Epithelial cell of proximal tubule (primary cell): ENCODE results near the gene GAB2. TPM values are rescaled to one million over a fixed set of nuclear protein-coding genes. Genes with fewer than 3 reads are reported as not detected.

Source experiments
- DNase-seq: peaks from one replicate; pipeline ENCODE4 v3.0.0-alpha.2; 2011; ENCODE audit warnings: low read depth
- H3K4me3 ChIP-seq: 2 replicates; pipeline ENCODE4 v1.5.1; 2011; ENCODE audit warnings: low read depth, mild to moderate bottlenecking, low read length
- total RNA-seq: library from RNA; depleted of rRNA; stranded (reverse); fragments of >200 nt; gene quantifications from 2 replicates; pipeline ENCODE4 v1.2.3, GENCODE V29; 2015
- TF ChIP-seq, protein P1 (sequence below): conservative IDR thresholded peaks from 2 replicates; pipeline ENCODE4 v1.5.1; 2012; ENCODE audit warnings: low read depth, mild to moderate bottlenecking, low read length

GAB2 gene
- total RNA-seq, 1 donor from 2014 or later: 15.0 TPM

DNA sequence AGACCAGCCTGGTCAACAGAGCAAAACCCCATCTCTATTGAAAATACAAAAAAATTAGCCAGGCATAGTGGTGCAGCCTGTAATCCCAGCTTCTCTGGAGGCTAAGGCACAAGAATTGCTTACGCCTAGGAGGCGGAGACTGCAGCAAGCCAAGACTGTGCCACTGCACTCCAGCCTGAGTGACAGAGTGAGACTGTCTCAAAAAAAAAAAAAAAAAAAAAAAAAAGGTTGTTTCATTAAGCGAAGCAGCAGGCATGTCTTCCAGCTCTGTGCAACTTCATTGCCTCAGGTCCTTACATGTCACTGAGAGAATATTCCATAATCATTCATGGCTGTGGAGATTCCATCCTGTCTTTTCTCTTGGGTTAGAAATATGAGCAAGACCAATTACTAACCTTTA, 16.9 kb downstream of the GAB2 start:
- H3K4me3 ChIP-seq: no peak overlapping the region
- DNase-seq: no peak
- TF ChIP-seq, protein P1, sequence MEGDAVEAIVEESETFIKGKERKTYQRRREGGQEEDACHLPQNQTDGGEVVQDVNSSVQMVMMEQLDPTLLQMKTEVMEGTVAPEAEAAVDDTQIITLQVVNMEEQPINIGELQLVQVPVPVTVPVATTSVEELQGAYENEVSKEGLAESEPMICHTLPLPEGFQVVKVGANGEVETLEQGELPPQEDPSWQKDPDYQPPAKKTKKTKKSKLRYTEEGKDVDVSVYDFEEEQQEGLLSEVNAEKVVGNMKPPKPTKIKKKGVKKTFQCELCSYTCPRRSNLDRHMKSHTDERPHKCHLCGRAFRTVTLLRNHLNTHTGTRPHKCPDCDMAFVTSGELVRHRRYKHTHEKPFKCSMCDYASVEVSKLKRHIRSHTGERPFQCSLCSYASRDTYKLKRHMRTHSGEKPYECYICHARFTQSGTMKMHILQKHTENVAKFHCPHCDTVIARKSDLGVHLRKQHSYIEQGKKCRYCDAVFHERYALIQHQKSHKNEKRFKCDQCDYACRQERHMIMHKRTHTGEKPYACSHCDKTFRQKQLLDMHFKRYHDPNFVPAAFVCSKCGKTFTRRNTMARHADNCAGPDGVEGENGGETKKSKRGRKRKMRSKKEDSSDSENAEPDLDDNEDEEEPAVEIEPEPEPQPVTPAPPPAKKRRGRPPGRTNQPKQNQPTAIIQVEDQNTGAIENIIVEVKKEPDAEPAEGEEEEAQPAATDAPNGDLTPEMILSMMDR: no peak

DNA sequence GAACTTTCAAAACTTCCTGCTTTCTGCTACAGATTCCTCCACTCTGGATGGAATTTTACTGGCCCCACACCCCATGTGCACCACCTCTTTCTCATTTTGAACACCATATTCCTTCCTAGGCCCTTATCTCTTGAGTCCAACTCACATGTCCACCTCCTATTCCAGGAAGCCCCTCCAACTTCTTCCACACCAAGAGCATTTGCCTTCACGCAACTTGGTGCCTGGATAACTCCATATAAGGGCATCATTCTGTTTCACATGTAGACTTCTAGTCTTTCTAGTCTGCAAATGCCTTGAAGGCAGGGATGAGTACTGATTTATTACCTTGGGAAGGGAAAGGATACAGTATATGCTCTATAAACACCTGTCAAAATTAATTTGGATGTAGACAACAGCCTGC, 17.5 kb downstream of the GAB2 start:
- TF ChIP-seq, protein P1: no peak

DNA sequence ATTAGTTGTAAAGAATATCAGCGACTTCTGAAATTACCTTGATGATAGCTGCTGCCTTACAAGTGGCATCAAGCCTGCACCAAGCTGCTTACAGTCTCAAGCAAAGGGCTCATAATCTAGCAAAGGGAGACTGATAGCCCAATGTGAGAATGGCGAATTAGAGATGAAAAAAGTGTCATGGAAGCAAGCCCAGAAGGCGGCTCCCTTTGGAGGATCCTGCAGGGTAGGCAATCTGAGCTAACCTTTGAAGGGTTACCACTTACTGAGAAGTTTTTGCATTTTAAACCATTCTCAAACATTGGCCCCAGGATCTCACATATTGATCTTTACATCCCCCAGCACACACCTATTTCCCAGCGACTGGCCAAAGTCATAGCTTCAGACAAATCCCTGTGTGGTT, 18.5 kb downstream of the GAB2 start:
- H3K4me3 ChIP-seq: no peak overlapping the region
- TF ChIP-seq, protein P1: no peak

More for the DNA sequence above, 17.5 kb downstream of the GAB2 start:
- DNase-seq: no peak
- H3K4me3 ChIP-seq: no peak overlapping the region

DNA sequence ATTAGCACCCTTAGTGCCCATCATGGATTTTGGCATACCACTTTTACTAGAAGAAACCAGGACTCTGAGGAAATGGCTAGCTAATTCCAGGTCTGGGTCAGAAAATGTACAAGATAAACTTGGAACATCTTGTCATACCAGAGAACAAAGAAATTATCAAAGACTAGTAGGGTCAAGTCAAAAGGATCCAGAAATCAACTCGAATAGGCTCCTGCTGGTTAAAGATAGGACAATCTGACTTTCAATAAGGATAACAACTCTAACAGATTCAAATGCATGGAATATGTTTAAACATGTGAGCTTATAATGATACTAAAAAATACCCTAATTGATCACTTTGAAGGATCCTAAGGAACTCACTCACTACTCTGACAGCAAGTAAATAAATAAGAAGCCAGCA, 18.9 kb downstream of the GAB2 start:
- TF ChIP-seq, protein P1: no peak
- DNase-seq: no peak
- H3K4me3 ChIP-seq: no peak overlapping the region

More for the DNA sequence above, 18.5 kb downstream of the GAB2 start:
- no peak for DNase-seq

DNA sequence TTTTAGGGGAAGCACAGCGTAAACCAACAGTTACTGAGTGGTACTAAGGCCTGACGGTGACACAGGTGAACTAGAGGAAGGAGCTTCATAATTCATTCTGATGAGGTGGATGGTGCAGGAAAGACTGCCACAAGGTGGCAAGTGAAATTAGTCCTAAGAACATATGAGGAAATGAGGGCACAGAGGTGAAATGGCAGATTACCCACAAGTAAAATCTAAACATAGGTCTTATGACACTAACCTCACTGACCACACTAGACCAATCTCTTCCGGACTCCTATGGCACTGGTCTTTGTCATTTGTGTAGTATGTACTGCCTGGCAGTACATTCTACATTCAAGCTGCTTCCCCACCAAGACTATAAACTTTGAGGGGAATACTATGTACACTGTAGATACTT, 20.2 kb downstream of the GAB2 start:
- no peak for DNase-seq
- TF ChIP-seq, protein P1: no peak
- H3K4me3 ChIP-seq: no peak overlapping the region

GRCh38 chr11:78395597-78395996, 22.0 kb downstream of the GAB2 start:
- DNase-seq: no peak
- H3K4me3 ChIP-seq: no peak overlapping the region
- TF ChIP-seq, protein P1: no peak

- TF ChIP-seq, protein P1: no peak
- no peak overlapping the region for H3K4me3 ChIP-seq
- DNase-seq: no peak
Measured at GRCh38 chr11:78392854-78393253, 24.8 kb downstream of the GAB2 start.
